Tibial nerve (tissue), 4 donors: Measurements from ENCODE around the gene KRTDAP. TPM values are rescaled to one million over a fixed set of nuclear protein-coding genes. Genes with fewer than 3 reads are reported as not detected.

ENCODE experiments used
- DNase-seq, 2 donors: peaks; one replicate each; pipeline ENCODE4 v3.0.0-alpha.2; 2019; ENCODE audit warnings: low spot score in 2 of 2
- H3K27ac ChIP-seq, 4 donors: fragments of 200-600 bp; sonication (generic) in 3 of 4; one replicate each; pipeline ENCODE4 v1.5.1; 2017 to 2019; ENCODE audit warnings: mild to moderate bottlenecking in 1 of 4
- H3K27me3 ChIP-seq, 2 donors: fragments of 200-600 bp; sonication (generic) in 1 of 2; one replicate each; pipeline versions ENCODE4 v1.5.1 to v1.6.0; 2017 to 2019
- H3K36me3 ChIP-seq, 3 donors: fragments of 200-600 bp; sonication (generic); one replicate each; pipeline ENCODE4 v1.5.1; 2018 to 2019
- H3K4me1 ChIP-seq, 4 donors: fragments of 200-600 bp; sonication (generic) in 3 of 4; one replicate each; pipeline ENCODE4 v1.5.1; 2017 to 2019
- H3K4me3 ChIP-seq, 4 donors: fragments of 200-600 bp; sonication (generic) in 3 of 4; one replicate each; pipeline ENCODE4 v1.5.1; 2017 to 2019; ENCODE audit warnings: mild to moderate bottlenecking in 1 of 4, moderate library complexity in 1 of 4
- H3K9me3 ChIP-seq, 4 donors: fragments of 200-600 bp; sonication (generic) in 3 of 4; one replicate each; pipeline ENCODE4 v1.5.1; 2017 to 2019
- CTCF ChIP-seq, 5 experiments: fragments of 200-600 bp in 3 of 5; fragments of 450-650 bp in 2 of 5; sonication (generic) in 3 of 5; IDR thresholded peaks; one replicate each; pipeline ENCODE4 v1.5.1; 2016 to 2019; ENCODE audit warnings: antibody characterized with exemption in 5 of 5, mild to moderate bottlenecking in 3 of 5, moderate library complexity in 2 of 5
- EP300 ChIP-seq, 2 donors: sonication (generic); formaldehyde crosslinking; IDR thresholded peaks; one replicate each; pipeline ENCODE4 v1.6.1; 2017; ENCODE audit warnings: antibody characterized with exemption in 2 of 2, mild to moderate bottlenecking in 1 of 2
- POLR2A ChIP-seq, 2 donors: fragments of 450-650 bp; IDR thresholded peaks; one replicate each; pipeline ENCODE4 v1.6.1; 2017; ENCODE audit warnings: antibody characterized with exemption in 2 of 2, mild to moderate bottlenecking in 2 of 2, moderate library complexity in 2 of 2
- WGBS, 2 donors: methylation state at CpG; one replicate each; pipeline ENCODE4 v1.1.5; 2018; 5-methylcytosine and 5-hydroxymethylcytosine counted together
- total RNA-seq, 4 donors: library from RNA; depleted of rRNA; stranded (reverse); fragments of >200 nt; gene quantifications; one replicate each; pipeline ENCODE4 v1.1.0, GENCODE V29; 2016

The KRTDAP gene
- total RNA-seq, 4 donors from 2014 or later, result not detected

DNA sequence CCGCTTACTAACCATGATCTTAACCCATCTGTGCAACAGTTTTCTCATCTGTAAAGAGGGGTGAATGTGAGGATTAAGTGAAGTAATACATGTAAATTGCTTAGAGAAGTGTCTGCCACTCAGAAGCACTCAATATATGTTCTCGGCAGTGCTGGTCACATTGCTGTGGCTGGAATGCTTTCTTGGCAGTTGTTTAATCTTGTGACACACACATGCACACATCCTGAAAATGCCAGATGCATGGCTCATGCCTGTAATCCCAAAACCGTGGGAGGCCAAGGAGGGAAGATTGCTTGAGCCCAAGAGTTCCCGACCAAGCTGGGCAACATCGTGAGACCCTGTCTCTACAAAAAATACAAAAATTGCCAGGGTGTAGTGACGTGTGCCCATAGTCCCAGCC lies 28.0 kb upstream of the KRTDAP start:
- no peak overlapping the region for H3K4me3 ChIP-seq
- no peaks in the 10 kb centered on the region for H3K36me3 ChIP-seq
- no peak for TF ChIP-seq POLR2A (IDR thresholded peaks at IDR 0.05)
- TF ChIP-seq CTCF (IDR thresholded peaks at IDR 0.05), result no peak
- no peak for TF ChIP-seq EP300 (IDR thresholded peaks at IDR 0.05)
- H3K27ac ChIP-seq, result no peak overlapping the region
- H3K27me3 ChIP-seq, result peaks cover 0 to 12% of the 10 kb centered on the region in 2 donors
- no peaks in the 10 kb centered on the region for H3K9me3 ChIP-seq
- WGBS, 2 donors, result 60 to 73% methylated on average over 6 of the region's 6 CpGs
- no peak for DNase-seq
- no peaks in the 10 kb centered on the region for H3K4me1 ChIP-seq

DNA sequence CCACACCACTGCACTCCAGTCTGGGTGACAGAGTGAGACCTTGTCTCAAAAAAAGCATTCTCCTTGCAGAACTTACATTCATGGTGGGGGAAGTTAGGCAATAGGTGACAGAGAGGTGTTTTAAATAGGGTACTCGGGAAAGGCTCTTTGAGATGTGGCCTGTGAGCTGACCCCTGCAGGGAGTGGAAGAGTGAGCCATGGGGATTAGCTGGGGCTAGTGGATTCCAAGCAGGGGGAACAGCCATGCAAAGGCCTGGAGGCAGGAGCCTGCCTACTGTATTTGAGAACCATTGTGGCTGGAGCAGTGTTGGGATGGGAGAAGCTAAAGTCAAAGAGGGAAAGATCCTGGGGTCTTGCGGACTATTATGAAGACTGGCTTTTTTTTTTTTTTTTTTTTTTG lies 27.1 kb upstream of the KRTDAP start:
- Histone ChIP-seq H3K4me3 (no peak overlapping the region), H3K27me3 (peaks cover 0 to 18% of the 10 kb centered on the region in 2 donors), H3K9me3 (no peaks in the 10 kb centered on the region), H3K36me3 (no peaks in the 10 kb centered on the region), H3K27ac (no peak overlapping the region), H3K4me1 (no peaks in the 10 kb centered on the region)
- no peak for TF ChIP-seq POLR2A (IDR thresholded peaks at IDR 0.05)
- no peak for TF ChIP-seq EP300 (IDR thresholded peaks at IDR 0.05)
- TF ChIP-seq CTCF (IDR thresholded peaks at IDR 0.05), result no peak
- DNase-seq, result no peak
- 68 to 79% methylated on average over 2 of the region's 2 CpGs for WGBS, 2 donors

- DNase-seq, result no peak
- no peak overlapping the region for H3K4me3 ChIP-seq
- H3K27ac ChIP-seq, result no peak overlapping the region
- H3K36me3 ChIP-seq, result no peaks in the 10 kb centered on the region
- no peak for TF ChIP-seq CTCF (IDR thresholded peaks at IDR 0.05)
- no peak for TF ChIP-seq EP300 (IDR thresholded peaks at IDR 0.05)
- TF ChIP-seq POLR2A (IDR thresholded peaks at IDR 0.05), result no peak
- no peaks in the 10 kb centered on the region for H3K4me1 ChIP-seq
- no peaks in the 10 kb centered on the region for H3K9me3 ChIP-seq
- WGBS, 2 donors, result 86 to 90% methylated on average over 3 of the region's 3 CpGs
- H3K27me3 ChIP-seq, result peaks cover 0 to 29% of the 10 kb centered on the region in 2 donors
Observed at GRCh38 chr19:35516310-35516709, 26.0 kb upstream of the KRTDAP start.

DNA sequence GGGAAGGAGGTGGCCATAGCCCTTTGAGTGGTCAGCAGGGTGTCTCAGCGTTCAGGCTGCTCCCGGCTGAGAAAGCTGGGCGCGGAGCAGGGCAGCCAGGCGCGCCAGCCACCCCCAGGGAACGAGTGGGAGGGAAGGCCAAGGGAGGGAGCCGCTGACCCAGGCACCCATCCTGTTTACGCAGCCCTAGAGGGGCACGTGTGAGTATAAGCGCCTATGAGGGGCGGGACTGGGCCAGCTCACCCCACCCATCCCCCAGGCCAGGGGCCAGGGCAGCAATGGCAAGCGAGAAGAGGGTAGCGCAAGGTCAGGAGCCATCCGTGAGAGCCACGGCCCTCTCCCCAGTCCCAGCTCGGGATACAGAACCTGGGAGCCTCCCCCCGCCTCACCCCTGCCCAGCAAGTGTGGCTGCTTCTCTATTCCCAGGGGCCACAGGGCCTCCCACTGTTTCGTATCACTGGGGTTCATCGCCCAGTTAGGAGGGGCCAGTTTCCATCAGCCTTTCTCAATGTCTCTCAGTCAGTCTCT lies 24.1 kb upstream of the KRTDAP start:
- H3K4me3 ChIP-seq, result no peak overlapping the region
- WGBS, 2 donors, result 19 to 25% methylated on average over 7 to 16 of the region's 20 CpGs

More for the DNA sequence above, 24.1 kb upstream of the KRTDAP start:
- peaks cover 0 to 14% (median 2%) of the 10 kb centered on the region in 4 donors for H3K4me1 ChIP-seq
- no peaks in the 10 kb centered on the region for H3K9me3 ChIP-seq
- H3K27ac ChIP-seq, result no peak overlapping the region
- no peaks in the 10 kb centered on the region for H3K36me3 ChIP-seq
- TF ChIP-seq POLR2A (IDR thresholded peaks at IDR 0.05) (no peak), CTCF (IDR thresholded peaks at IDR 0.05) (no peak), EP300 (IDR thresholded peaks at IDR 0.05) (no peak)
- H3K27me3 ChIP-seq, result peaks cover 0 to 47% of the 10 kb centered on the region in 2 donors
- no peak for DNase-seq
